Limb (tissue), 2 donors: Measurements from ENCODE around the gene CSF1.

Source experiments
- DNase-seq, 2 donors: peaks; one replicate each; pipeline ENCODE4 v3.0.0-alpha.2; 2016; ENCODE audit errors: extremely low spot score in 2 of 2

CSF1 gene

DNA sequence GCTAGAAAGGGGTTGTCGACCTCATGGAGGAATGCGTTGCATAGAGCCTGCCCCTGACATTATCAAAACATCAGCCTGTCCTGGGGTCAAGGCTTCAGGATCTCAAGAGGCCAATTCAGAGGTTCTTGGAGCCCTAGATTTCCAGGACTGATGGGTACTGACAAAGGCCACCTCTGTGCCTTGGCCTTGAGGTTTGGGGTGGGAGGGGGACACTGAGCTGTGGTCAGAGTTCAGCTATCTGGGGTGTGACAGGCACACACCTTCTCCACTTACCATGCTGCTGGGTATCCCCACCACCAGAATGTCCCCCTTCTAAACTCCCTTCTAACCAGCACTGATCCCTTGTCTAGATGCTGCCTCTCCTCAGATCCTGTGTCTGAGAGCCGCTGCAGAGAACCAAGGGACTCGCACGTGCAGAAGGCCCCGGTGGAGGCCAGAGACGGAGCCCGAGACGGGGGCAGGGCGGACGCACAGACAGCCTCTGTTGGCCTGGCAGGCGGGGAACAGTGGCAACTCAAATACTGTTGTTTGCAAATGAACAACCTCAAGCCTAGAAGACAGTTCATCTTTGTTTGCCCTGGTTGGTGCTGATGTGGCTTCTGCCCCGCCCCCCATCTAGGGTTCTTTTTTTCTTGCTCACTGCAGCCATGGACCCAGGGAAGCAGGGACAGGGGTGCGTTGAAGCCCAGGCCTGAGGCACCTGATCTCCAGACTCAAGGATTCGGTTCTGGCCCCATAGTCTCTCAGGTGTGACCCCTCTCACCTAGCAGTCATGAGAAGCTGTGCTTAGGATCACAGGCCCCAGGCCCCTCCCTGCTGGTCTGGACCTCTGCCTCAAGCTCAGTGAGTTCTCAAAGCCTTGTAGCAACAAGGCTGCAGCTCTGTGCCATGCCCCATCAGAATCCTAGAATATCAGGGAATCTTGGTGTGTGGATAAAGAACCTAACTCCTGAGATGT is 28.1 kb upstream of the CSF1 start:
- no peak for DNase-seq

DNA sequence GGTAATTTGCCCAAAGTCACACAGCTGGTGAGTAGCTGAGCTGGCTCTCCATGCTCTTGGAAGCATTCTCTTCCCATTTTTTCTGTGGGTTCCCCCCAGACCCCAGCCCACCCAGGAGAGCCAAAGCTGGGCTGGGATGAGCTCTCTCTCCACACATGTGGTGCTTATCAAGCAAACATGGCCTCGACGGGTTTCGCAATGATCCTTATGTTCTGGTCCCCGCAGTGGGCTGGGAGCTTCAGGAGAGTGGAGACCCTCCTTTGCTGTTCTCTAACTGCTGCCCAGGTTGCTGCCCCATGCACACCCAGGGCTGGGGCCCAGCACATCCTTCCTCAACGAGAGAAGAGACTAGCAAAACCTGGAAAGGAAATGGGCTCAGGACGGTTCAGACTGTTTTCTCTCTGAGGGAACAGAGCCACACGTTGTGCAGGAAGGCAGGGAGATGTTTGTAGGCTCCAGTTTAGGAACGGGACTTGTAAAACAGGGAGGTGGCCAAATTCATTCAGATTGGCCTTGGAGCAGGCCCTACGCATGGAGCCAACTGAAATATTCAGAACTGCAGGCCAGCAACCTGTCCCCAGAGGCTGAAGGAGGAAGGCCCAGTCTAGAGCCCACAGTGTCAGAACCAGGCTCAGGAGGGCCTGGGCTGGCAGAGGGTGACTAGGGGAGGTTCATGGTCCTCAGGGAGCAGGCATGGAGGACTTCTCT is 27.2 kb upstream of the CSF1 start:
- no peak for DNase-seq

DNA sequence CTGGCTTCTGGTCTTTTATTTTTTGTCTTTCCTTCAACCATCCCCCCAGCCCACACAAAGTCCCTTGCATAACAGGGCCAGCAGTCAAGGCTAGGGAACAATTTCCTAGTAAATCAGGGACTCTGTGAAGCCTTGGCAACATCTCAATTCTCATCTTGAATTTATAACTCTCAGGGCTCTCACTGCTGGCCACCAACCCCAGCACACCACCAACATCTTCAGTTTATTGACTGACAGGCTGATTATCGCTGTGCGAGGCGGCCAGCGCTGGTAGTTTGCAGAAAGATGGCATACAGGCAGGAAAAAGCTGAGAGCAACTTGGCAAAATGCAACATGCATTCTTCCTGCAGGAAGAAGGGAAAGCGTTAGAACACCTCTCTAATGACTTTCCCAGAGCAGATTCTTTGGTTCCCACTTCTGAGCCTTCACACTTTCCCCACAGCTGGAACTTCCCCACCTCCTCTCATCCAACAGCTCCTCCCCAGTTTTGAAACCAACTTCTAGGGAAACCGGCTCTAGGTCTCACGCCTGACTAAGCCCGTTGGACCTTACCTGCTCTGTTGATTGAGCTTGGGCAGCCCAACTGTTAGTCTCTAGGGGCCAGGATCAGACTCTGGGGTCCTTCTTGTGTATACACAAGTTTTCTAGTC is 26.3 kb upstream of the CSF1 start:
- DNase-seq: no peak

DNA sequence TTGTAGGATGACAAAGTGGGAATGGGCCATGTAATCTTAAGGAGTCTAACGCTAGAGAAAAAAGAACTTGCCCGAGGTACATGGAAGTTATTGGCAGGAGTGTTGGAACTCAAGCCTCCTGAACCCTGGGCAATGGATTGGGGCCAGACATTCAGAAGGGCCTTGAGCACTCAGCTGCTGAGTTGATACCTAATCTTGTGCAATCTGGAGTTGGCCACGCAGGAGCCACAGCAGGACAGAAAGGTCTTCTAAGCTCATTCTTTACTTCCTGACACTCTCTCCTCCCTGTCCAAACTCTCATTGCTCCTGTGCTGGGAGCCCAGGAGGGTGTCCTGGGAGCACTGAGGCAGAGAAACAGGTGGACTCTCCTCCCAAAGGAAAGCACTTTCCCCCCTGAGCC is 25.1 kb upstream of the CSF1 start:
- DNase-seq: no peak

DNA sequence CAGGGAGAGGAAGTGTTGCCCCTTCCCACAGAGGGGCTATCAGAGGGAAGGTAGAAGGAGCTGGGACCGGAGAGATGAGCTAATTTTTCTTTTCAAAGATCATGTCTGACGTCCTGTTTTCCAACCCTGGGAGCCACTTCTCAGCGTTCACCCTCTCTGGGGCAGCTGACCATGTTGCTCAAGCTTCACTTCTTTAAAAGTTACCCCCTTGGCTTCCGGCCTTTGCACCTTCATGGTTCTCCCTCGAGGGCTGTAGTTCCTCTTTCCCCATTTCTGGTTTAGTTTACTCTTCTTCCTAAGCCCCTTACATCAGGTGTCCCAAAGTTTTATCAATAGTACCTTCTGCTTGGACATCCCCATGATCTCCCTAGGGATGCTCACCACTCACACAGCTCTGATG is 23.8 kb upstream of the CSF1 start:
- no peak for DNase-seq

DNA sequence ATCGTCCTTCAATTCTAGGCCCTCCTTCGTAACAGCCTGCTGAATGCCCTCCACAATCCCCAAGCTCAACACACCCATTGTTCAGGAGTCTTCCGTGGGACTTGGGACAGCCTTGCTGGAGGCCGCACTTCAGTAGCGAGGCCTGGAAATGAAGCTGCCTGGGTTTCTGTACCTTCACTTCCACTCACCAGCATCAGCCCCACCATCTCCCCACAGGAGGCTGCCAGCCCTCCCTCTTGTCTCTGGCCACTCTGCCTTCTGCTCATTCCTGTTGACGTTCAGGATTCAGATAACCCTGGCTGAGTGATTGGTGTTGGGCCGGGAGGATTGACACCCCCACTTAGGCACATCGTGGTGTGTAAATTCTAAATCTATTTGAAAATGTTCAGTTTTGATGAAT is 23.4 kb upstream of the CSF1 start:
- DNase-seq: no peak

DNA sequence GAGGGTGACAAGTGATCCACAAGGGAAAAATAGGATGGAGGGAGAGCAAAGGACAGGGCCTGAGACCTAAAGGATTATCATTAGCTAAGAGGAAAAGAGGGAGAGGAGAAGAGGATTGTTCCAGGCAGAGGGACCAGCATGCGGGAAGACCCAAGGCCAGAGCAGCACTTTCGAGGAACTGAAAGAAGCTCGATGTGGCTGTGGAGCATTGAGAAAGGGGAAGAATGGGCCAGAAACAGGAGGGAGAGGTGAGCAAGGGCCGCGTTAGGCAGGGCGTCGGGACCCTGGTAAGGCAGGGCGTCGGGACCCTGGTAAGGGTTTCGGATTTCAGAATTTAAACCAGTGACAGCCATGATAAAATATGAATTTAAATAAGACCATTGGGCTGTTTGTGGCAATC is 22.8 kb upstream of the CSF1 start:
- no peak for DNase-seq

DNA sequence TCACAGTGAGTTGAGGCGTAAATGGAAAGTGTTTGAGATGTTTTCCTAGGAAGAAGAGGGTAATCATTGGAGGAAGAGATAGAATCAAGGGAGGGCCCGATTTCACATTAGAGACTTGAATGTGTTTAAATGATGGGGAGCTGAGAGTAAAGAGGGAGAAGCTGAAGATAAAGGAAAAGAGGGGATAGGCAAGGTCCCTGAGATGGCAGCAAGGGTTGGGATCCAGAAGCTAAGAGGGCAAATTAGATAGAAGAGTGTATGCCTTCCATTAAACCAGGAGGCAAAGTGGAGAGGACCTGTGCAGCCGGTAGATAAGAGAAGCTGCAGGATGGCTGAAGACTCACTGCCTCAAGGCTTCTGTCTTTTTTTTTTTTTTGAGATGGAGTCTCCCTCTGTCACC is 21.6 kb upstream of the CSF1 start:
- DNase-seq: no peak

DNA sequence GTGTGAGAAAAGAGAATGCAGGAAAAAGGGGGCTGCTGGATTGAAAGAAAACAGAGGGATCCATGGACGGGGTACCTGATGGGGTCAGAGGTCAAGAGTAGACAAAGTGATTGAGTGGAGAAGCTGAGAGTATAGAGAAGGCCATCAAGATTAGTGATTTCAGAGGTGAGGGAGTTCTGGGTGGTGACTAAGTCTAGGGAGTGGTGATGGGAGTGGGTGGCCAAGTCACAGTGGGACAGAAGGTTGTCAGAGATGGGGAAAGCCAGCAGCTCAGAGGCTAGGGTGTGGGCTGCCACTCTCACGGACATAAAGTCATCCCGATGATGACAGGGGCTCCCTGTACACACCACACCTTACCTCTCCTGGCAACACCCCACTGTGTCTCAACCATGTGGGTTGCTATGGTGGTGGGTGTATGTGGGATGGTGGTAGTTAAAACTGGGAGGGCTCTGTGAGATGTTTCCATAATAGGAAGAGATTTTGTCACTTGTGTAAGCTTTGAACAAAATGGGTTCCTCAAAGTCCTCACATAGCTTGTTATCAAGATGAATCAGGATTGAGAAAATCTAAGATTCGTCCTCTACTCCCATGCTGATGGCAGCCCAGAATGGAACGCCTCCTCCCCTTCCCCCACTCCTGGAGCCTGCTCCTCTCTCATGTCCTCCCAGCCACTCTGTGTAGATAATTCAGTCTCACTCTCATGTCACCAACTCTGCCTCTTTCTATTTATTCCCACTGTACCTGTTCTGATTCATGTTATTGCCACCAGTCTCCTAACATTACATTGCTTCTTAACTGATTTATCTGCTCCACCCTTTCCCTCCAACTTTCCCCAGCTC is 20.3 kb upstream of the CSF1 start:
- no peak for DNase-seq

DNA sequence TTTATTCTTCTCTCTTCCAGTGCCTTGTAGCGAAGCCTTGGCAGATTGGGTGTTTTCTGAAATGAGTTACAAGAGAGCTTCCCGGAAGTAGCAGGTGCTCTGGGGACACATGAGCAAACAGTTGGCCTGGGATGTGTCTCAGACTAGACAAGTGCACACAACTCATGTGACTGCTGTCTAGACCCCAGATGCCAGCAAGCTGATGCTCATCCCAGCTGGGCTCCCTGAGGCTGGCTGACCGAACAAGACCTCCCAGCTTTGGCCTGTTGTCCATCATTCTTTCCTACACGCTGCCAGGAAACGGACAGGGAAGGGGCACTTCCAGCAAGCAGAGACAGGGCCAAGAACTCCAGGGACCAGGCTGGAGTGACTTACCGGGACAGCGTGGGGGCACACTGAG is 18.7 kb upstream of the CSF1 start:
- peak in 1 of 2 donors; percentile 41 for DNase-seq

DNA sequence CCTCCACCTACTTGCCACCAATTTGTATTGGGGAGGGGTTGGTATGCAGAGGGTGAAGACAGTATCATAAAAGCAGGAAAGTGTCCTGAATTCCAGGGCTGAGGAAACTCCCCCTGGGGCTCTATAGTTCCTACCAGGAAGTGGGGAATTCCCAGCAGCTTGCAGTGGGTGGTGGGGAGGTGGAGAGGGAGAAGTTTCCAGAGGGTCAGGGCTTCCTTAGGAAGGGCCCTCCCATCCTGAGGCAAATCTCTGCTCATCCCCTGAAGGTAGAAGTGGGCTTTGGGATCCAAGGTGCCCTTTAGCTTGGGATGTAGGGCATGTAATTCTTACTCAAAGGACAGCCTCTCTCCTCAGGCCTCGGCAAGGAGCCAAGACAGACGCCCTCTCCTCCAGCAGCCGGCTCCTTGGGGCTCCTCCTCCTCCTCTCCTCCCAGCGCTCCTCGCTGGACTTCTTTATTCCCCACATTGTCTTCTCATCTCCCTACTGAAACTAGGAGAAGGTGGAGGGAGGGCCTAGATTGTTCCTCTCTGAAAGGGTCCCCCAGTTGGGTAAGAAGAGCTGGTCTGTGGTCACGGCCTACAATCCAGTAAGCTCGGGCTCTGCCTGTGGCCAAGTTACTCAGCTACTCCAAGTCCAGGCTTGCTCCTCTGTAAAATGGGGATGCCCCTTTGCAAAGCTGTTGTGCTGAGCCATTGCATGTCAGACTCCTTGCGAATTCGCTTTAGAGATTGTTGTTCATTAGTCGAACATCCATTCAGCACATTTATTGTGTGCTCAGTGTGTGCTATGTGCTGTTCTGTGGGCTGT is 17.9 kb upstream of the CSF1 start:
- no peak for DNase-seq

DNA sequence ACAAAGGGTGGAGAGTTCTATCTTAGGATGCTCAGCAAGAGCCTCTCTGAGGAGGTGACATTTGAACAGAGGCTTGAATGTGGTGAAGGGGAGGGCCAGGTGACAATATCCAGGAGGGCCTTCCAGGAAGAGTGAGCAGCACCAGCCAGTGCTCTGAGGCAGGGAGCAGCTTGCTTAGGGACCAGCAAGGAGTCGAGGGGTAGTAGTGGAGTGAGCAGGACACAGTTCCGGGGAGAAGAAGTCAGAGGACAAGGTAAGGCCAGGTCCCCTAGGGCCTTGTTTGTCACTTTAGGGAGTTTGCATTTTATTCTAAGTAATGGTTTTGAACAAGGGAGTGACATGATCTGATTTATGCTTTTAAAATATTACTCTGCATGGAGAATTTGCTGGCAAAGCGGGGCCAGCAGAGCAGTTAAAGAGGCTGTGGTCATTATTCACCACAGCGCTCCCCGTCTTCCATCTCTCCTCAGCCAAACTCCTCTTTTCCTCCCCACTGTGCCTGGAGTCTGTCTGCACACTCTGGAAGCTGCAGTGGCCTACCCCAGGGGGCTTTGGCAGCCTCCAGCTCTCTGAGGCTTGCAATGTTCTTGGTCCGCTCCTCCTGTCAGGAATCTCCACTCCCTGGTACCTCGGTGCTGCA is 17.0 kb upstream of the CSF1 start:
- no peak for DNase-seq

DNA sequence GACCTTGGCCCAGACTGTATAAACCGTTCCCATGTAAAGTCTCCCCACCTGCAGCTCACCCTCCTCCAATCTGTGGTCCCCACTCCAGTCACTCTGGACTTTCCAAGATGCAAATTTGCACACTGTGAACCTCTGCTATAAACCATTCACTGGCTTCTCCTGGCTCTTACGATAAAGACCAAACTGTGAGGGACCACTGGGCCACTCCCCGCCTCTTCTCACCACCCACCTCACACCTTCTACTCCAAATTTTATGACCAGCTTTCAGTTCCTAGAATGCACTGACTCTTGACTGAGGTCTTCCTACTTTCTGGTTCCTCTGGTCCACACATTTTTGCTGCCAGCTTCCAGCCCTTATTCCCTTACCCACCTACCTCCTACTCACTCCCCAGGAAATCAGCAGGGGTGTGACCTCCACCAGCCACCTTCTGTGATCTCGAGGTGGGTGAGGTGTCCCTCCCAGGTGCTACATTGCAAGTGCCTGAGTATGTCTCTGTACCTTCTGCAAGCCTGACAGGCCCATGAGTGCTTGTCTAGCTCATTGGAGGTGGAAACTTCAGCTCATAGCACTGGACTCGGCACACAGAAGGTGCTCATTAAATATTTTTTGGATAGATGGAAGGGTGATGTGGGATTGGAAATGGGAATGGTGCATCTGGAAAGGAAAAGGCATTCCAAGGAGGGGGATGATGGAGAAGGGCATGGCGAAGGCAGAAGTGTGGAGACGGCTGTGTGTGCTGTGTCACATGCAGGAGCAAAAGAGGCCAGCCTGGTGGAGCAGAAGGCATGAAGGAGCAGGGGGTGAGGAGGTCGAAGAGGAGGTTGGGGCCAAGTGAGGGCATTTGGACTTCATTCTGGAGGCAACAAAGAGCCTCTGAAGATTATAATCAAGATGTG is 15.6 kb upstream of the CSF1 start:
- no peak for DNase-seq

DNA sequence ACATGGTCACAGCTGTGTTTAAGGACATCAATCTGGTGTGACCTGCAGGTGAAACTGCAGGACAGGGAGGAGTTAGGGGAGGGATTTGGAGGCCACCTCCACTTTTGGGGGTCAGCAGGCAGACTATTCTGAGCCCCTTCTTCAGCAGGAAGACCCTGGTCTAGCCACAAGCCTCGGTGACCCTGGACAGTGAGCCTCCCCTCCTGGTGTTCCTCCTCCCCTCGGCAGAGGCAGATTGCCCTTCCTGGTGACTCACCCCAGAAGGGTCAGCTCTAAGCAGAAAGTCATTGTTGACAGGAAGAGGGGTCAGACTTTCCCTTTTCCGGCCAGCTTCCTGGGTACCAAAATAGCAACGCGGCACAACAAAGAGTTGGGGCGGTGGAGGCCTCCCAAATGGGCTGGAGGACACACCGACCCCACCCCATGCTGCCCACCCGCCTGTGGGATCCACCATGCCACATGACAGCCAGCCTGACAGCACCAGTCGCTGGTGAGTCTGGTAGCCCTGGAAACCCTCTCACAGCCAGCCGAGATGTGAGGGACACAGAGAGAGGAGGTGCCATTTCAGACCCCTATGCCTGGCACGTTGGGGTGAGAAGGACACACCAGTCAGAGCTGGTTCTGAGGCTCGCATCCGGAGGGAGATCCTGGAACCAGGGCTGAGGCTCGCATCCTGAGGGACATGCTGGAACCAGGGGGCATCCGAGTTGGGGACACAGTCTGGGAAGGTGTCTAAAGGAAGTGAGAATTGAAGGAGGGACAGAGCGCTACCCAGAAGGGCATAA is 14.7 kb upstream of the CSF1 start:
- no peak for DNase-seq

DNA sequence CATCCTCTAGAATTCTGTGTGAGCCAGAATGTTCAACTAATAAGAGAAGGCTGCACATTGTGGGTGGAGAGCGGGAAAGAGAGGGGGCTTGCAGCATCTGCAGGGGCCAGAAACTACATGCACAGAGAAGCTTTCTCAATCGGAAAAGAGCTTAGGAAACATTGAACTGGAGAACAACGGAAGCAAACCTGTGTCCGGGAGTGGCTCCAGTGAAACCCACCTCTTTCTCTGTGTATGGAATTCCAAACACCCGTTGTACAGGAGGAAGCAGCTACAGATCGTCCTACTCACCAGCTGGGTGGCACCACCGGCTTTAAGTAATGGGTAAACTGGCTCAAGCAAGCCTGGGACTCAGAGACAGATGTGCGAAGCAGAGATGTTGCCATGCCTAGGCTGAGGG is 14.0 kb upstream of the CSF1 start:
- DNase-seq: no peak

DNA sequence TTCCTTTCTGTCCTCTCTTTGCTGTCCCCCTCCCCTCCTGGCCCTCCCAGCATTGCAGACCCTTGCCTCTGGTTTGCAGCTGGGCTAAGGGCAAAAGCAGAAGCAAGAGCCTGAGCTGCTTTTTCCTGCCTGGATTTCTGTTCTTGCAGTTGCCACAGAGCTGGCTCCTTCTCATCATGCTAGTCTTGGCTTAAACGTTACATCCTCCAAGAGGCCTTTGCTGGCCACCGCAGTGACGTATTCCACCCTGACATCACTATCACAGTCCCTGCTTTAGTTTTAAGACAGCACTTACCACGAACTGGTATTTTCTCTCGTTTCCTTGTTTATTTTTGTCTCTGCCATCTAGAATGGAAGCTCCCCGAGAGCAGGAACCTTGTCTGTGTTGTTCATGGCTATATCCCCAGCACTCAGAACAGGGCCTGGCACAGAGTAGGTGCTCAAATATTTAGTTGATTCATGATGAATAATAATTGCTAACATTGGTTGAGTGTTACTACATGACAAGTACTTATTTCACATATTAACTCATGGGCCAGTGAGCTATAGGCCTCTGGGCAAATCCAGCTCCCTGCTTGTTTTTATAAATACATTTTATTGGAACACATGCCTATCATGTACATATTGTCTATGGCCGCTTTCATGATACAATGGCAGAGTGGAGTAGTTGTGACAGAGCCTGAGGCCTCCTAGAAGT is 13.2 kb upstream of the CSF1 start:
- DNase-seq: no peak

DNA sequence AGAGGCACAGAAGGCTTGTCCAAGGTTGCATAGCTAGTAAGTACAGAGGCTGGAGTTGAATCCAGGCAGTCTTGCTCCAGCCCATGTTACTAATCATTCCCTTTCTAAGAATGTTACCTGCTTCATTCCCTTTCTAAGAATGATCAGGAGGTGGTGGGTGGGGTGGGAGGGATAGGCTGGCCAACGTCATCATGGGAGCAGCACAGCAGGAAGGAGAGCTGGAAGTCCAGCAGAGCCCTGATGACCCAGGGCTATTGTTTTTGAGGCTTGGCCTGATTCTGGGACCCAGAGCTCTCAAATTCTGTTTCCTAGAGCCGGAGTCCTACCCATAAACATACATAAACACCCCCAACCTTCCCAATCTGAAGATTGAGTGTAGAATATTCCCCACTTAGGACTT is 11.8 kb upstream of the CSF1 start:
- no peak for DNase-seq

DNA sequence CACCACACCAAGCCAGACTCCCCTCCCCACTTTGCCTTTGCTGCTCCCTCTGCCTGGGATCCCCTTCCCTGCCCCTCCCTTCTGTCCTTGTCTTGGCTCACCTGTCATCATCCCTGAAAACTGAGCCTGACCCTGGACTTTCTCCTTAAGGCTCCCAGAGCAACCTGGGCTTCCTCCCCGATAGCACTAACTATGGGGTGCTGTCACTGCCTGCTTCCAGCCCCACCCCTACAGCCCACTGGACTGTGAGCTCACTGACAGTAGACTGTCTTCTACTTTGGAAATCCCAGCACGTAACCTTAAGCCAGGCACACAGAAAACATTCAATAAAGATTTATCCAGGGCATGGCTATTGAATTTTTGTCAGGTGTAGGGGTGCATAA is 9.5 kb upstream of the CSF1 start:
- DNase-seq: no peak
